GM12801 (cell line): ENCODE data around the gene SECTM1.

Experiments used
- CTCF ChIP-seq: IDR thresholded peaks from one replicate; pipeline ENCODE4 v1.5.1; 2011; ENCODE audit warnings: control low read depth; ENCODE audit not compliant: insufficient read length; ENCODE audit errors: extremely low read depth

SECTM1 gene

GRCh38 chr17:82275326-82275725 is 58.2 kb downstream of the SECTM1 start:
- TF ChIP-seq CTCF: no peak

DNA sequence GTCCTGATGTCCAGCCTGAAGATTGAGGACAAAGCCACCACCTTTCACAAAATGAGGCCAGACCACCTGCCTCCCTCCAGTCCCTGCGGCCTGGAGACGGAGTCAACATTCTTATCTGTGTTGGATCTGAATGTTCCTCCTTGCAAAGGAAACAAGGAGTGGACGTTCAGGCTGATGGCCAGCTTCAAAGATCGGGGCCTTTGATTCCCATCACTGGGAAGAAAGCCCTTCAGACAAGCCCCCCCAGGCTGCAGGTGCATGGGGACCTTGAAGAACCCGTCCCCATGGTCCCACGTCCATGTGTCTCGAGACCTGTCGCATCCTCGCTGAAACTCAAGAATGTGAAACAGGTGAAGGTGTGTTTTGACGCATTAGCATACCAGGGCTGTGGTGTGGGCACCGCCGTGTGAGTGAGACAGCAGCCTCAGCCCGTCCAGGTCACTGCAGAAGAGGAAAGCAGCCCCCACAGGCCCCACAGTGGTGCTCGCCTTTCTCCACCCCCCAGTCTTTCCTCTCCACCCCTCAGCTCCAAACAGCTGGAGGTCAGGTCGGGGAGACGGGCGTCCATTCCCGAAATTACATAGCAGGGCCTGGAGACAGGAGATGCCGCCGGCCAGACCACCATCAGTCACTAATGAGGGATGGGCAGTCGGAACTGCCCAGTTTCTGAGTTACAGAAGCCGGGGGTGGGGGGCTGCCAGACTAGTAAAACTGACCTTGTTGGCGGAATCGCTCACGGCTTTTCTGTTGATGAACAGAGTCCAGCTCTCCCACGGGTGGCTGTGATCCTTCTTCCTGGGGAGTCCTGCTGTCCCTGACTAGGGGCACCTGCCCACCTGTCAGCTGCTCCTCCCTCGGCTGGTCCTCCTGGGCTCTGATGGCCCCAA is 59.2 kb downstream of the SECTM1 start:
- TF ChIP-seq CTCF: no peak

- TF ChIP-seq CTCF: no peak
Observed at GRCh38 chr17:82273327-82274133, 60.0 kb downstream of the SECTM1 start, which contains the start of gene CSNK1D. CSNK1D (minus strand) TSS chr17:82273700; CDS start chr17:82273381, 319 bp downstream.

DNA sequence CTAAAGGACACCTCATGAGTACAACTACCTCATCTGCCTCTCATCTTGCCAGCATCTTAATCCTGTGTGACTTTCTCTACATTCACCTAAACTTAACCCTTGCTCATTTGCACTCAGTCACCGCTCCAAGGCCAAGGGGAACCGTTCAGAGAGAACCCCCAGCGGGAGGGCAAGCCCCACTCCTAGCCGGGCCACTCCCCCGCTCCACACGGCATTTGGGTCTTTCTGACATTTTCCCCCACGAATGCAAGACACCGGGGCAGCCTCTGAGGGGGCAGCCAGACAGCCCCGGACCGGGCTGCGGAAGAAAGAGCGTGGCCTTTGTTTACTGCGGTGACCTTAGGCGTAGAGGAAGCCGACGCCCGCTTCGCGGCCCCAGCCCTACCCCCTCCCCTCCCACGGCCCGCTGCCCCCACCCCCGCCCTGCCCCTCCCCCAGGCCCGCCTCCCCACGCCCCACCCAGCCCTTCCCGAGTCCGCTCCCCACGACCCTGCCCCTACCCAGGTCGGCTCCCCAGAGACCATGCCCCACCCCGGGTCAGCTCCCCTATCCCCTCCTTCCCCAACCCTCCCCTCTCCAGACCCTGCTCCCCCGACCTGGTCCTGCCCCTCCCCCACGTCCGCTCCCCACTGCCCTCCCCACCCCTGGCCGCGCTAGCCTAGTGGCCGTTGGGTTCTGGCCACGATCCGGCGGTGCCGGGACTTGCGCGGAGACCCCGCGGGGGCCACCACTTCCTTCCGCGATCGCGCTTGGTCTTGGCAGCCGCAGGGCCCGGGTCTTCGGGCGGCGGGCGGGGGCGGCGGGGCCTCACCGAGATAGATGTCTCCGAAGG is 60.9 kb downstream of the SECTM1 start:
- TF ChIP-seq CTCF: no peak

- no peak for TF ChIP-seq CTCF
Observed at GRCh38 chr17:82271401-82271800, 62.2 kb downstream of the SECTM1 start.
